MCF 10A (cell line): ENCODE data around the gene MKKS. TPM values are rescaled to one million over a fixed set of nuclear protein-coding genes. Genes with fewer than 3 reads are reported as not detected.

Experiments
- BruUV-seq: library from RNA; stranded (reverse); fragments of 400-500 nt; replicated peaks from 2 replicates; lab custom pipeline; 2021; lab: Mats Ljungman, UMichigan
- CTCF ChIA-PET: fragments of 300-600 bp; sonication (Branson Sonifier 250); formaldehyde crosslinking; extraction: SDS; loops from one replicate; lab custom pipeline; 2021; ENCODE audit warnings: antibody characterized with exemption, inconsistent platforms; lab: Yijun Ruan, JAX
- POLR2A ChIA-PET: fragments of 300-600, 350-650 bp; sonication (Branson Sonifier 250); formaldehyde crosslinking; extraction: SDS; loops from one replicate; lab custom pipeline; 2020; ENCODE audit warnings: antibody characterized with exemption, inconsistent platforms; lab: Yijun Ruan, JAX
- DNase-seq: peaks from one replicate; pipeline ENCODE4 v3.0.0-alpha.2; 2018; ENCODE audit not compliant: unreplicated experiment
- H3K27ac Mint-ChIP-seq: one replicate; pipeline ENCODE4 v1.8.0; 2022; ENCODE audit warnings: mild to moderate bottlenecking, low read depth, mixed read lengths; ENCODE audit not compliant: unreplicated experiment
- H3K27me3 Mint-ChIP-seq: one replicate; pipeline ENCODE4 v1.8.0; 2022; ENCODE audit warnings: mixed read lengths; ENCODE audit not compliant: insufficient read depth, unreplicated experiment
- H3K36me3 Mint-ChIP-seq: one replicate; pipeline ENCODE4 v1.8.0; 2022; ENCODE audit warnings: mild to moderate bottlenecking, moderate library complexity, mixed read lengths; ENCODE audit not compliant: insufficient read depth, unreplicated experiment
- H3K4me1 Mint-ChIP-seq: one replicate; pipeline ENCODE4 v1.8.0; 2022; ENCODE audit warnings: mixed read lengths; ENCODE audit not compliant: insufficient read depth, unreplicated experiment
- H3K4me3 Mint-ChIP-seq: one replicate; pipeline ENCODE4 v1.8.0; 2022; ENCODE audit warnings: mild to moderate bottlenecking, moderate library complexity, mixed read lengths; ENCODE audit not compliant: unreplicated experiment
- H3K9me3 Mint-ChIP-seq: one replicate; pipeline ENCODE4 v1.8.0; 2022; ENCODE audit warnings: mixed read lengths; ENCODE audit not compliant: unreplicated experiment
- CTCF ChIP-seq: fragments of 200-600 bp; IDR thresholded peaks from one replicate; pipeline ENCODE4 v1.8.0; 2022; ENCODE audit warnings: antibody characterized with exemption, mild to moderate bottlenecking; ENCODE audit not compliant: unreplicated experiment
- intact Hi-C: fragments of 100-400 bp; cut with micrococcal nuclease; formaldehyde crosslinking; loops from 2 replicates; pipeline ENCODE4 v1.14.1; 2022
- total RNA-seq: library from RNA; stranded (reverse); gene quantifications from 2 replicates; pipeline ENCODE4 v1.2.3, GENCODE V29; 2022

Gene MKKS
- total RNA-seq, 1 experiment from 2014 or later, result 44.5 TPM

GRCh38 chr20:10466325-10466724 lies 32.3 kb upstream of the MKKS start:
- Mint-ChIP-seq H3K27me3 (no peaks in the 10 kb centered on the region), H3K4me1 (peaks cover 13% of the 10 kb centered on the region), H3K9me3 (peaks cover 15% of the 10 kb centered on the region), H3K4me3 (no peak overlapping the region), H3K27ac (no peak overlapping the region), H3K36me3 (peaks cover 11% of the 10 kb centered on the region)
- no TSS peak for BruUV-seq
- intact Hi-C loops, result loop anchor here (5.0 to 10.0 kb wide), 2 partner anchors 738 to 1076 kb away; no protein-coding TSS in a partner anchor
- no peak for DNase-seq
- ChIA-PET CTCF (interaction anchor here (1.0 to 1.1 kb wide), 2 partner anchors 39 to 70 kb away, joined by 4 to 6 read pairs; no protein-coding TSS in a partner anchor), POLR2A (interaction anchor here (1.1 to 1.2 kb wide), 3 partner anchors 32 to 86 kb away, joined by 3 to 5 read pairs (median 4); partner anchors contain the start of genes MKKS and SLX4IP)
- no peak for TF ChIP-seq CTCF

- CTCF ChIA-PET, result interaction anchor here (0.6 to 2.3 kb wide), 7 partner anchors 41 to 375 kb away, joined by 3 to 10 read pairs (median 4); no protein-coding TSS in a partner anchor
- no peaks in the 10 kb centered on the region for H3K27me3 Mint-ChIP-seq
- intact Hi-C loops, result loop anchor here (5.0 to 10.0 kb wide), 2 partner anchors 740 to 1077 kb away; no protein-coding TSS in a partner anchor
- H3K9me3 Mint-ChIP-seq, result peaks cover 22% of the 10 kb centered on the region
- BruUV-seq, result no TSS peak
- H3K27ac Mint-ChIP-seq, result no peak overlapping the region
- H3K4me1 Mint-ChIP-seq, result peaks cover 13% of the 10 kb centered on the region
- TF ChIP-seq CTCF, result no peak
- peaks cover 11% of the 10 kb centered on the region for H3K36me3 Mint-ChIP-seq
- DNase-seq, result no peak
- POLR2A ChIA-PET, result interaction anchor here (1.9 kb wide), 1 partner anchor 30 kb away, joined by 11 read pairs; the partner anchor contains the start of genes MKKS and SLX4IP
- no peak overlapping the region for H3K4me3 Mint-ChIP-seq
Measured at GRCh38 chr20:10465135-10465534, 31.1 kb upstream of the MKKS start.

- H3K27ac Mint-ChIP-seq, result no peak overlapping the region
- H3K9me3 Mint-ChIP-seq, result peaks cover 22% of the 10 kb centered on the region
- no TSS peak for BruUV-seq
- DNase-seq, result peak; percentile 39
- intact Hi-C loops, result loop anchor here (10.0 kb wide), 1 partner anchor 741 kb away; no protein-coding TSS in a partner anchor
- ChIA-PET CTCF (interaction anchor here (0.6 to 2.3 kb wide), 2 partner anchors 72 to 276 kb away, joined by 3 to 10 read pairs; no protein-coding TSS in a partner anchor), POLR2A (interaction anchor here (0.5 to 1.9 kb wide), 5 partner anchors 29 to 209 kb away, joined by 3 to 11 read pairs (median 4); partner anchors contain the start of genes MKKS and SLX4IP)
- no peaks in the 10 kb centered on the region for H3K27me3 Mint-ChIP-seq
- TF ChIP-seq CTCF, result no peak
- no peak overlapping the region for H3K4me3 Mint-ChIP-seq
- H3K4me1 Mint-ChIP-seq, result peaks cover 7% of the 10 kb centered on the region
- peaks cover 11% of the 10 kb centered on the region for H3K36me3 Mint-ChIP-seq
Measured at GRCh38 chr20:10463622-10464021, 29.6 kb upstream of the MKKS start.

- peaks cover 11% of the 10 kb centered on the region for H3K36me3 Mint-ChIP-seq
- H3K27me3 Mint-ChIP-seq, result no peaks in the 10 kb centered on the region
- no peak for TF ChIP-seq CTCF
- intact Hi-C loops, result loop anchor here (10.0 kb wide), 1 partner anchor 742 kb away; no protein-coding TSS in a partner anchor
- H3K4me3 Mint-ChIP-seq, result no peak overlapping the region
- H3K27ac Mint-ChIP-seq, result peak overlapping the region; percentile 23
- ChIA-PET CTCF (interaction anchor here (0.9 to 2.3 kb wide), 2 partner anchors 11 to 74 kb away, joined by 3 to 10 read pairs; no protein-coding TSS in a partner anchor), POLR2A (interaction anchor here (0.6 to 1.6 kb wide), 4 partner anchors 9 to 212 kb away, joined by 3 to 5 read pairs (median 4); partner anchors contain the start of genes JAG1 and MKKS)
- DNase-seq, result no peak
- no peaks in the 10 kb centered on the region for H3K4me1 Mint-ChIP-seq
- peaks cover 22% of the 10 kb centered on the region for H3K9me3 Mint-ChIP-seq
- BruUV-seq, result no TSS peak
Measured at GRCh38 chr20:10462516-10462915, 28.5 kb upstream of the MKKS start.
